Esophagus squamous epithelium (tissue), 5 donors: ENCODE data around the gene EVL. TPM values are rescaled to one million over a fixed set of nuclear protein-coding genes. Genes with fewer than 3 reads are reported as not detected.

Experiments
- DNase-seq: peaks from one replicate; lab custom pipeline; 2025; lab: John Stamatoyannopoulos, UW
- H3K27ac ChIP-seq, 4 donors: fragments of 200-600 bp; sonication (generic); one replicate each; pipeline ENCODE4 v1.5.1; 2016 to 2019; ENCODE audit warnings: mild to moderate bottlenecking in 1 of 4
- H3K27me3 ChIP-seq, 4 donors: fragments of 200-600 bp; sonication (generic); 1 replicate in 3 of 4; 2 replicates in 1 of 4; pipeline versions ENCODE4 v1.5.1 to v1.6.0; 2017 to 2021; ENCODE audit warnings: antibody characterized with exemption in 1 of 4
- H3K36me3 ChIP-seq, 3 donors: fragments of 200-600 bp; sonication (generic); one replicate each; pipeline ENCODE4 v1.5.1; 2016 to 2019
- H3K4me1 ChIP-seq, 3 donors: fragments of 200-600 bp; sonication (generic); one replicate each; pipeline ENCODE4 v1.5.1; 2017 to 2019
- H3K4me3 ChIP-seq, 4 donors: fragments of 200-600 bp; sonication (generic); 1 replicate in 3 of 4; 2 replicates in 1 of 4; pipeline ENCODE4 v1.5.1; 2016 to 2019; ENCODE audit warnings: mild to moderate bottlenecking in 2 of 4, moderate library complexity in 1 of 4
- H3K9me3 ChIP-seq, 3 donors: fragments of 200-600 bp; sonication (generic); one replicate each; pipeline ENCODE4 v1.5.1; 2016 to 2019
- CTCF ChIP-seq, 6 experiments: fragments of 450-650 bp in 4 of 6; fragments of 200-600 bp in 2 of 6; sonication (generic) in 2 of 6; IDR thresholded peaks; one replicate each; pipeline ENCODE4 v1.5.1; 2016 to 2019; ENCODE audit warnings: antibody characterized with exemption in 6 of 6, mild to moderate bottlenecking in 4 of 6, moderate library complexity in 4 of 6
- POLR2A ChIP-seq, 4 donors: fragments of 450-650 bp; IDR thresholded peaks; one replicate each; pipeline ENCODE4 v1.6.1; 2017; ENCODE audit warnings: antibody characterized with exemption in 4 of 4, mild to moderate bottlenecking in 4 of 4, moderate library complexity in 3 of 4
- WGBS, 2 donors: methylation state at CpG; one replicate each; pipeline ENCODE4 v1.1.5; 2018; 5-methylcytosine and 5-hydroxymethylcytosine counted together
- intact Hi-C: fragments of 100-400 bp; cut with DNase I; formaldehyde crosslinking; loops from one replicate; pipeline ENCODE4 v1.15.0; 2022
- total RNA-seq, 4 donors: library from RNA; depleted of rRNA; stranded (reverse); fragments of >200 nt; gene quantifications; one replicate each; pipeline ENCODE4 v1.1.0, GENCODE V29; 2016
- donor health status: DM: yes; HTN: yes; CAD: no.

Gene EVL
- total RNA-seq, 4 donors from 2014 or later = 20.0 to 61.2 (median 25.8) TPM

- no peak overlapping the region for H3K4me3 ChIP-seq
- H3K9me3 ChIP-seq = no peaks in the 10 kb centered on the region
- peak overlapping the region in 2 of 4 donors; percentile 26 to 31 for H3K27ac ChIP-seq
- intact Hi-C loops = no loop called here
- TF ChIP-seq CTCF (IDR thresholded peaks at IDR 0.05) (no peak), POLR2A (IDR thresholded peaks at IDR 0.05) (no peak)
- DNase-seq = no peak
- no peaks in the 10 kb centered on the region for H3K27me3 ChIP-seq
- H3K36me3 ChIP-seq = no peaks in the 10 kb centered on the region
- WGBS, 2 donors = 74% methylated on average over 8 of the region's 8 CpGs
- peaks cover 0 to 29% (median 16%) of the 10 kb centered on the region in 3 donors for H3K4me1 ChIP-seq
Measured at GRCh38 chr14:100019156-100019744, 46.0 kb upstream of the EVL start.

- WGBS, 2 donors = 70 to 80% methylated on average over 7 of the region's 7 CpGs
- no peak for TF ChIP-seq POLR2A (IDR thresholded peaks at IDR 0.05)
- TF ChIP-seq CTCF (IDR thresholded peaks at IDR 0.05) = no peak
- peak overlapping the region in 2 of 4 donors; percentile 26 to 32 for H3K27ac ChIP-seq
- H3K4me3 ChIP-seq = no peak overlapping the region
- no peaks in the 10 kb centered on the region for H3K9me3 ChIP-seq
- peaks cover 0 to 39% (median 16%) of the 10 kb centered on the region in 3 donors for H3K4me1 ChIP-seq
- intact Hi-C loops = no loop called here
- H3K27me3 ChIP-seq = no peaks in the 10 kb centered on the region
- H3K36me3 ChIP-seq = no peaks in the 10 kb centered on the region
- DNase-seq = no peak
Measured at GRCh38 chr14:100020629-100021028, 44.6 kb upstream of the EVL start.

GRCh38 chr14:100022772-100023451 is 42.3 kb upstream of the EVL start:
- peak overlapping the region in 3 of 4 donors; percentile 6 to 57 (median 49) for H3K27ac ChIP-seq
- peaks cover 0 to 41% (median 16%) of the 10 kb centered on the region in 3 donors for H3K4me1 ChIP-seq
- H3K9me3 ChIP-seq = no peaks in the 10 kb centered on the region
- intact Hi-C loops = no loop called here
- H3K27me3 ChIP-seq = no peaks in the 10 kb centered on the region
- TF ChIP-seq CTCF (IDR thresholded peaks at IDR 0.05) = no peak
- no peak for TF ChIP-seq POLR2A (IDR thresholded peaks at IDR 0.05)
- H3K36me3 ChIP-seq = no peaks in the 10 kb centered on the region
- no peak for DNase-seq
- no peak overlapping the region for H3K4me3 ChIP-seq
- 78 to 91% methylated on average over 10 to 12 of the region's 12 CpGs for WGBS, 2 donors

- H3K9me3 ChIP-seq = no peaks in the 10 kb centered on the region
- H3K4me3 ChIP-seq = no peak overlapping the region
- DNase-seq = no peak
- 23 to 33% methylated on average over 1 of the region's 1 CpG for WGBS, 2 donors
- peak overlapping the region in 2 of 4 donors; percentile 6 to 33 for H3K27ac ChIP-seq
- H3K4me1 ChIP-seq = peaks cover 0 to 32% (median 19%) of the 10 kb centered on the region in 3 donors
- intact Hi-C loops = no loop called here
- TF ChIP-seq POLR2A (IDR thresholded peaks at IDR 0.05) = no peak
- peak in 2 of 6 experiments; percentile 6 to 29 for TF ChIP-seq CTCF (IDR thresholded peaks at IDR 0.05)
- no peaks in the 10 kb centered on the region for H3K27me3 ChIP-seq
- H3K36me3 ChIP-seq = no peaks in the 10 kb centered on the region
Measured at GRCh38 chr14:100025111-100025510, 40.1 kb upstream of the EVL start.

- H3K36me3 ChIP-seq = no peaks in the 10 kb centered on the region
- DNase-seq = no peak
- 83 to 91% methylated on average over 4 of the region's 4 CpGs for WGBS, 2 donors
- TF ChIP-seq CTCF (IDR thresholded peaks at IDR 0.05) (no peak), POLR2A (IDR thresholded peaks at IDR 0.05) (no peak)
- H3K9me3 ChIP-seq = no peaks in the 10 kb centered on the region
- intact Hi-C loops = no loop called here
- no peak overlapping the region for H3K4me3 ChIP-seq
- no peaks in the 10 kb centered on the region for H3K27me3 ChIP-seq
- no peak overlapping the region for H3K27ac ChIP-seq
- peaks cover 0 to 56% (median 42%) of the 10 kb centered on the region in 3 donors for H3K4me1 ChIP-seq
Measured at GRCh38 chr14:100027771-100028490, 37.3 kb upstream of the EVL start.
